ENCODE measurements around the gene INAFM1.
A peak's percentile ranks its signal among the peaks of the same experiment; 100 is the strongest.

Gene INAFM1

DNA sequence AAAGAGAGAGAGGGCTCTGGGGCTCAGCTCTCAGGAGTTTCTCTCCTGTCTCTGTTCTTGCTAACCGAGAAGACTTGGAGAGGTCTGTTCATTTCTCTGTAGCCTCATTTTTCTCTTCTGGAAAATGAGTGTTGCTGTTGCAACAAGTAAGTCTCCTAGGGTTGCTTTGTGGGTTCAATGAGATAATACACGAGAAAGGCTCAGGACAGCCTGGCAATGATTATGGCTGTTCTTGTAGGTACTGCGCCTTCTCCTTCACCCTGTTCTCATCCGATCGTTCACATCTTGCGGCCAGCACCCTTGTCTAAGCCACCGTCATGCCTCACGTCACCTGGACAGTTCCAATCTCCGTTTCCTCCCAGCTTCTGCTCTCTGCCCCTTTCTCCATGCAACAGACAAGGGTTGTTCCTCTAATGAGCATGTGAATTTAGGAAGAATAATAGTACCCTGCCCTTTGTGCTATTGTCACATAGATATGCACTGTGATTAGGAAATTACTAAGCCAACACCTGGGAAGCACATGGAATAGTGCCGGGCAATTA is 39.1 kb downstream of the INAFM1 start:
- DNase-seq (ENCODE audit: low read depth): no peak
- TF ChIP-seq, protein P1, sequence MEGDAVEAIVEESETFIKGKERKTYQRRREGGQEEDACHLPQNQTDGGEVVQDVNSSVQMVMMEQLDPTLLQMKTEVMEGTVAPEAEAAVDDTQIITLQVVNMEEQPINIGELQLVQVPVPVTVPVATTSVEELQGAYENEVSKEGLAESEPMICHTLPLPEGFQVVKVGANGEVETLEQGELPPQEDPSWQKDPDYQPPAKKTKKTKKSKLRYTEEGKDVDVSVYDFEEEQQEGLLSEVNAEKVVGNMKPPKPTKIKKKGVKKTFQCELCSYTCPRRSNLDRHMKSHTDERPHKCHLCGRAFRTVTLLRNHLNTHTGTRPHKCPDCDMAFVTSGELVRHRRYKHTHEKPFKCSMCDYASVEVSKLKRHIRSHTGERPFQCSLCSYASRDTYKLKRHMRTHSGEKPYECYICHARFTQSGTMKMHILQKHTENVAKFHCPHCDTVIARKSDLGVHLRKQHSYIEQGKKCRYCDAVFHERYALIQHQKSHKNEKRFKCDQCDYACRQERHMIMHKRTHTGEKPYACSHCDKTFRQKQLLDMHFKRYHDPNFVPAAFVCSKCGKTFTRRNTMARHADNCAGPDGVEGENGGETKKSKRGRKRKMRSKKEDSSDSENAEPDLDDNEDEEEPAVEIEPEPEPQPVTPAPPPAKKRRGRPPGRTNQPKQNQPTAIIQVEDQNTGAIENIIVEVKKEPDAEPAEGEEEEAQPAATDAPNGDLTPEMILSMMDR (conservative IDR thresholded peaks at IDR 0.05; ENCODE audit: control insufficient read depth, insufficient read depth, low read depth, low read length): no peak
- H3K4me3 ChIP-seq (ENCODE audit: control insufficient read depth, low read depth, low read length): no peak overlapping the region

DNA sequence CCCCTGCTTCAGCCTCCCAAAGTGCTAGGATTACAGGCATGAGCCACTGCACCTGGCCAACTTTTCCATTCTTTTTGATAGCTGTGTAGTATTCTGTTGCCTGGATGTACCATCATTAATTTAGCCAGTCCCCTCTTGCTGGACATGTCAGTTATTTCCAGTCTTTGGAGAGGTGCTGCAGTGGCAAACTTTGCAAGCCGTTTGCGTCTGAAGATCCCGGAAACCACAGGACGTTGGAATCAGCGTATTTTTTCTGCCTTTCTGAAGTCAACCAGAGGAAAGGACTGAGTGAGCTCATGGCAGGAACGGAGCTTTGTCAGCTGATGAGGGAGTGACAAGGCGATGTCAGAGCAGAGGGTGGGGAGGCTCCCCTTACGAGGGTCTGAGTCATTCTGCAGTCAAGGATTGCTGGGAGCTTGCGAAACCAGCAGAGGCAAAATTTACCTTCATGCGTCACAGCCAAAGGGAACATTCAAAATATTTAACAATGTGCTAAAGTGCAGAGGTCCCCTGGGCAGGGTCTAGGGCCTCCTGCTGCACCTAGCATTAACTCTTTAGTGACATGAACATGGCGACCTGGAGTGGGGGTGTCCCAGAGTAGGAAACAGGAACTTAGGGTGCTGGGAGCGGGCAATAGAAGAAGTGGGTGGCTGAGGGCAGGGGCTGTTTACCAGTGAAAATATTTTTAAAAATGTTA is 40.6 kb downstream of the INAFM1 start:
- DNase-seq (ENCODE audit: low read depth): peak; percentile 100
- TF ChIP-seq, protein P1 (conservative IDR thresholded peaks at IDR 0.05; ENCODE audit: control insufficient read depth, insufficient read depth, low read depth, low read length): no peak
- no peak overlapping the region for H3K4me3 ChIP-seq (ENCODE audit: control insufficient read depth, low read depth, low read length)

DNA sequence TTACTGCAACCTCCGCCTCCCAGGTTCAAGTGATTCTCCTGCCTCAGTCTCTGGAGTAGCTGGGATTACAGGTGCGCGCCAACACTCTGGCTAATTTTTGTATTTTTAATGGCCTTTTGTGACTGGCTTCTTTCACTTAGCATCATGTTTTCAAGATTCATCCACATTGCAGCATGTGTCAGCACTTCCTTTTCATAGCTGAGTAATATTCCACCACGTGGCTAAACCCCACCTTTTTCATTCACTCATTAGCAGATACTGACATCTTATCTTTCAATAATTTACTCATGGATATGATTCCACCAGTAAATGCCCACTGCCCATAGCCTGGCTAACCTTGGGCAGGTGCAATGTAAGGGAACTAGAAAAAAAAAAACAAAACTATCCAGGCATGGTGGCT is 41.8 kb downstream of the INAFM1 start:
- TF ChIP-seq, protein P1 (conservative IDR thresholded peaks at IDR 0.05; ENCODE audit: control insufficient read depth, insufficient read depth, low read depth, low read length): no peak
- DNase-seq (ENCODE audit: low read depth): no peak
- no peak overlapping the region for H3K4me3 ChIP-seq (ENCODE audit: control insufficient read depth, low read depth, low read length)

DNA sequence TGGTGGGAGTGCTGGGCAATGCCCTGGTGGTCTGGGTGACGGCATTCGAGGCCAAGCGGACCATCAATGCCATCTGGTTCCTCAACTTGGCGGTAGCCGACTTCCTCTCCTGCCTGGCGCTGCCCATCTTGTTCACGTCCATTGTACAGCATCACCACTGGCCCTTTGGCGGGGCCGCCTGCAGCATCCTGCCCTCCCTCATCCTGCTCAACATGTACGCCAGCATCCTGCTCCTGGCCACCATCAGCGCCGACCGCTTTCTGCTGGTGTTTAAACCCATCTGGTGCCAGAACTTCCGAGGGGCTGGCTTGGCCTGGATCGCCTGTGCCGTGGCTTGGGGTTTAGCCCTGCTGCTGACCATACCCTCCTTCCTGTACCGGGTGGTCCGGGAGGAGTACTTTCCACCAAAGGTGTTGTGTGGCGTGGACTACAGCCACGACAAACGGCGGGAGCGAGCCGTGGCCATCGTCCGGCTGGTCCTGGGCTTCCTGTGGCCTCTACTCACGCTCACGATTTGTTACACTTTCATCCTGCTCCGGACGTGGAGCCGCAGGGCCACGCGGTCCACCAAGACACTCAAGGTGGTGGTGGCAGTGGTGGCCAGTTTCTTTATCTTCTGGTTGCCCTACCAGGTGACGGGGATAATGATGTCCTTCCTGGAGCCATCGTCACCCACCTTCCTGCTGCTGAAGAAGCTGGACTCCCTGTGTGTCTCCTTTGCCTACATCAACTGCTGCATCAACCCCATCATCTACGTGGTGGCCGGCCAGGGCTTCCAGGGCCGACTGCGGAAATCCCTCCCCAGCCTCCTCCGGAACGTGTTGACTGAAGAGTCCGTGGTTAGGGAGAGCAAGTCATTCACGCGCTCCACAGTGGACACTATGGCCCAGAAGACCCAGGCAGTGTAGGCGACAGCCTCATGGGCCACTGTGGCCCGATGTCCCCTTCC is 45.5 kb downstream of the INAFM1 start:
- no peak overlapping the region for H3K4me3 ChIP-seq (ENCODE audit: control insufficient read depth, low read depth, low read length)
- TF ChIP-seq, protein P1 (conservative IDR thresholded peaks at IDR 0.05; ENCODE audit: control insufficient read depth, insufficient read depth, low read depth, low read length): no peak
- no peak for DNase-seq (ENCODE audit: low read depth)

- no peak overlapping the region for H3K4me3 ChIP-seq (ENCODE audit: control insufficient read depth, low read depth, low read length)
- no peak for DNase-seq (ENCODE audit: low read depth)
- TF ChIP-seq, protein P1 (conservative IDR thresholded peaks at IDR 0.05; ENCODE audit: control insufficient read depth, insufficient read depth, low read depth, low read length): no peak
Measured at GRCh38 chr19:47321630-47322029, 46.9 kb downstream of the INAFM1 start.

GRCh38 chr19:47322058-47322457 is 47.4 kb downstream of the INAFM1 start:
- DNase-seq (ENCODE audit: low read depth): no peak
- H3K4me3 ChIP-seq (ENCODE audit: control insufficient read depth, low read depth, low read length): no peak overlapping the region
- TF ChIP-seq, protein P1 (conservative IDR thresholded peaks at IDR 0.05; ENCODE audit: control insufficient read depth, insufficient read depth, low read depth, low read length): no peak

Data from fibroblast of mammary gland (primary cell).